Measurements from ENCODE around the gene COMMD9.

Gene COMMD9

GRCh38 chr11:36278531-36279282 lies 10.5 kb downstream of the COMMD9 start:
- CTCF ChIA-PET: interaction anchor here (0.5 to 2.5 kb wide), 7 partner anchors 13 to 633 kb away, joined by 3 to 15 read pairs (median 3); no protein-coding TSS in a partner anchor
- no peaks in the 10 kb centered on the region for H3K4me1 ChIP-seq (ENCODE audit: control insufficient read depth, insufficient read depth, low read length)
- no peaks in the 10 kb centered on the region for H3K9me3 ChIP-seq (ENCODE audit: control insufficient read depth, insufficient read depth, low read depth, low read length)
- TF ChIP-seq SCRT2 (tag by site-specific recombination; IDR thresholded peaks at IDR 0.05) (peak; percentile 98), ZNF18 (tag by site-specific recombination; IDR thresholded peaks at IDR 0.05) (no peak), ZNF302 (tag by site-specific recombination; IDR thresholded peaks at IDR 0.05; ENCODE audit: low read depth) (no peak), ZNF843 (tag by site-specific recombination; IDR thresholded peaks at IDR 0.05) (no peak), ZNF398 (tag by site-specific recombination; IDR thresholded peaks at IDR 0.05) (no peak), ZNF148 (tag by site-specific recombination; IDR thresholded peaks at IDR 0.05; ENCODE audit: borderline replicate concordance) (no peak), ZNF184 (tag by site-specific recombination; IDR thresholded peaks at IDR 0.05) (no peak), SCRT1 (tag by site-specific recombination; IDR thresholded peaks at IDR 0.05; ENCODE audit: borderline replicate concordance) (peak; percentile 87), ZNF510 (tag by site-specific recombination; IDR thresholded peaks at IDR 0.05; ENCODE audit: insufficient replicate concordance) (no peak)
- H3K4me3 ChIP-seq (ENCODE audit: low read depth, low read length): no peak overlapping the region
- H3K27ac ChIP-seq (ENCODE audit: extremely low read depth, low read depth, low read length): no peak overlapping the region
- peaks cover 0 to 22% of the 10 kb centered on the region in 2 experiments; a peak in 1 of 3 replicates for H3K36me3 ChIP-seq (ENCODE audit: control insufficient read depth in 2 of 2, insufficient read depth in 1 of 2, low read length in 2 of 2)
- POLR2A ChIA-PET: no interaction called here

GRCh38 chr11:36274414-36274813 lies 14.8 kb downstream of the COMMD9 start:
- Histone ChIP-seq H3K27ac (ENCODE audit: extremely low read depth, low read depth, low read length) (no peak overlapping the region), H3K36me3 (ENCODE audit: control insufficient read depth in 2 of 2, insufficient read depth in 1 of 2, low read length in 2 of 2) (peaks cover 0 to 31% of the 10 kb centered on the region in 2 experiments; a peak in 1 of 3 replicates), H3K4me1 (ENCODE audit: control insufficient read depth, insufficient read depth, low read length) (no peaks in the 10 kb centered on the region), H3K4me3 (ENCODE audit: low read depth, low read length) (no peak overlapping the region), H3K9me3 (ENCODE audit: control insufficient read depth, insufficient read depth, low read depth, low read length) (no peaks in the 10 kb centered on the region)
- ChIA-PET CTCF (interaction anchor here (0.5 to 1.2 kb wide), 4 partner anchors 8 to 218 kb away, joined by 3 read pairs; no protein-coding TSS in a partner anchor), POLR2A (no interaction called here)
- no peak for TF ChIP-seq ZNF433 (tag by site-specific recombination; IDR thresholded peaks at IDR 0.05; ENCODE audit: low read depth)
- TF ChIP-seq ZBTB11 (tag by site-specific recombination; conservative IDR thresholded peaks at IDR 0.05; ENCODE audit: low read depth): no peak
- TF ChIP-seq ZNF350 (tag by site-specific recombination; IDR thresholded peaks at IDR 0.05): no peak
- TF ChIP-seq ZNF701 (tag by site-specific recombination; IDR thresholded peaks at IDR 0.05): no peak
- TF ChIP-seq KLF9 (tag by site-specific recombination; IDR thresholded peaks at IDR 0.05; ENCODE audit: low read depth): no peak
- TF ChIP-seq ZNF112 (tag by site-specific recombination; IDR thresholded peaks at IDR 0.05): no peak
- no peak for TF ChIP-seq ZNF37A (tag by site-specific recombination; IDR thresholded peaks at IDR 0.05)
- no peak for TF ChIP-seq ZNF354C (tag by site-specific recombination; IDR thresholded peaks at IDR 0.05; ENCODE audit: borderline replicate concordance, low read depth)
- no peak for TF ChIP-seq ZNF777 (tag by site-specific recombination; IDR thresholded peaks at IDR 0.05; ENCODE audit: borderline replicate concordance)
- TF ChIP-seq ZNF600 (tag by site-specific recombination; IDR thresholded peaks at IDR 0.05): no peak
- no peak for TF ChIP-seq ZNF791 (tag by site-specific recombination; IDR thresholded peaks at IDR 0.05)
- TF ChIP-seq KLF7 (tag by site-specific recombination; IDR thresholded peaks at IDR 0.05; ENCODE audit: borderline replicate concordance): no peak
- no peak for TF ChIP-seq ZNF837 (tag by site-specific recombination; IDR thresholded peaks at IDR 0.05)
- no peak for TF ChIP-seq ZBTB7A (tag by site-specific recombination; IDR thresholded peaks at IDR 0.05; ENCODE audit: low read depth)
- no peak for TF ChIP-seq ZNF501 (tag by site-specific recombination; IDR thresholded peaks at IDR 0.05)
- no peak for TF ChIP-seq ZNF544 (tag by site-specific recombination; IDR thresholded peaks at IDR 0.05)
